NCI-H2107 (cell line): Measurements from ENCODE around the gene NAE1.

Experiments used
- DNase-seq: peaks from one replicate; lab custom pipeline; 2025; lab: John Stamatoyannopoulos, UW

NAE1 gene

GRCh38 chr16:66850115-66850815, 19.5 kb upstream of the NAE1 start:
- DNase-seq: no peak

- DNase-seq: no peak
Observed at GRCh38 chr16:66849549-66849948, 18.8 kb upstream of the NAE1 start.

GRCh38 chr16:66849021-66849420, 18.2 kb upstream of the NAE1 start:
- no peak for DNase-seq

- DNase-seq: no peak
Observed at GRCh38 chr16:66848172-66848571, 17.4 kb upstream of the NAE1 start.

GRCh38 chr16:66847533-66848067, 16.8 kb upstream of the NAE1 start:
- DNase-seq: no peak

GRCh38 chr16:66846831-66847230, 16.1 kb upstream of the NAE1 start:
- no peak for DNase-seq

- no peak for DNase-seq
Observed at GRCh38 chr16:66846266-66846665, 15.5 kb upstream of the NAE1 start.

GRCh38 chr16:66845791-66846221, 15.0 kb upstream of the NAE1 start:
- peak; percentile 43 for DNase-seq

GRCh38 chr16:66845080-66845410, 14.3 kb upstream of the NAE1 start:
- DNase-seq: no peak

GRCh38 chr16:66844342-66845079, 13.7 kb upstream of the NAE1 start, which contains the start of gene CA7:
TSS of gene CA7 (plus strand) at chr16:66844414. CDS start at chr16:66844488, 74 bp downstream.
- no peak for DNase-seq

GRCh38 chr16:66844009-66844341, 13.2 kb upstream of the NAE1 start:
- DNase-seq: no peak

GRCh38 chr16:66843191-66843590, 12.4 kb upstream of the NAE1 start:
- DNase-seq: no peak

- DNase-seq: no peak
Observed at GRCh38 chr16:66842765-66843164, 12.0 kb upstream of the NAE1 start.

GRCh38 chr16:66841366-66841765, 10.6 kb upstream of the NAE1 start:
- no peak for DNase-seq

GRCh38 chr16:66840883-66841282, 10.1 kb upstream of the NAE1 start:
- DNase-seq: no peak

GRCh38 chr16:66834746-66835145, 4.0 kb upstream of the NAE1 start:
- DNase-seq: no peak

- DNase-seq: peak; percentile 8
Observed at GRCh38 chr16:66832661-66833305, 2.0 kb upstream of the NAE1 start.

GRCh38 chr16:66832190-66832589, 1.4 kb upstream of the NAE1 start:
- DNase-seq: no peak

GRCh38 chr16:66824006-66824405, 6.8 kb downstream of the NAE1 start:
- no peak for DNase-seq

- no peak for DNase-seq
Observed at GRCh38 chr16:66814734-66815133, 16.0 kb downstream of the NAE1 start.

- no peak for DNase-seq
Observed at GRCh38 chr16:66811043-66811442, 19.7 kb downstream of the NAE1 start.

GRCh38 chr16:66810391-66810790, 20.4 kb downstream of the NAE1 start:
- no peak for DNase-seq

GRCh38 chr16:66809765-66810164, 21.0 kb downstream of the NAE1 start:
- no peak for DNase-seq
